ENCODE results near the gene GNGT2.

The GNGT2 gene

GRCh38 chr17:49229076-49229804, 18.9 kb upstream of the GNGT2 start:
- no peak for DNase-seq

- DNase-seq, result peak; percentile 38
These were observed 17.3 kb upstream of the GNGT2 start for GRCh38 chr17:49227436-49228261.

GRCh38 chr17:49226771-49227435, 16.5 kb upstream of the GNGT2 start:
- no peak for DNase-seq

GRCh38 chr17:49225554-49226236, 15.3 kb upstream of the GNGT2 start:
- no peak for DNase-seq

- no peak for DNase-seq
These were observed 14.6 kb upstream of the GNGT2 start for GRCh38 chr17:49224997-49225337.

- DNase-seq, result no peak
These were observed 14.0 kb upstream of the GNGT2 start for GRCh38 chr17:49224198-49224996.

- no peak for DNase-seq
These were observed 13.3 kb upstream of the GNGT2 start for GRCh38 chr17:49223517-49224197.

- no peak for DNase-seq
These were observed 12.8 kb upstream of the GNGT2 start for GRCh38 chr17:49223168-49223516.

- no peak for DNase-seq
These were observed 9.6 kb upstream of the GNGT2 start for GRCh38 chr17:49219987-49220386.

GRCh38 chr17:49218941-49219913, 8.9 kb upstream of the GNGT2 start:
- no peak for DNase-seq

GRCh38 chr17:49217651-49218413, 7.5 kb upstream of the GNGT2 start:
- no peak for DNase-seq

GRCh38 chr17:49216953-49217650, 6.7 kb upstream of the GNGT2 start:
- DNase-seq, result no peak

GRCh38 chr17:49216482-49216881, 6.1 kb upstream of the GNGT2 start:
- DNase-seq, result no peak

- DNase-seq, result no peak
These were observed 4.4 kb upstream of the GNGT2 start for GRCh38 chr17:49214676-49215360.

- no peak for DNase-seq
These were observed 3.5 kb upstream of the GNGT2 start for GRCh38 chr17:49213847-49214246.

GRCh38 chr17:49213399-49213798, 3.0 kb upstream of the GNGT2 start:
- DNase-seq, result no peak

- DNase-seq, result no peak
These were observed 1.3 kb downstream of the GNGT2 start for GRCh38 chr17:49209061-49209571.

GRCh38 chr17:49204516-49204915, 5.9 kb downstream of the GNGT2 start:
- no peak for DNase-seq

All from NCI-H1436 treated with DMSO at 0.1 percent for 48 hours (cell line).